Upper lobe of left lung (tissue), 4 donors: ENCODE results near the gene LHX4.

ENCODE experiments used
- CTCF ChIP-seq, 6 experiments: fragments of 450-650 bp in 4 of 6; fragments of 200-600 bp in 2 of 6; sonication (generic) in 2 of 6; IDR thresholded peaks; one replicate each; pipeline ENCODE4 v1.5.1; 2016 to 2019; ENCODE audit warnings: antibody characterized with exemption in 6 of 6
- POLR2A ChIP-seq, 4 donors: fragments of 450-650 bp; IDR thresholded peaks; one replicate each; pipeline ENCODE4 v1.5.1; 2016 to 2017; ENCODE audit warnings: antibody characterized with exemption in 4 of 4, mild to moderate bottlenecking in 2 of 4
- POLR2AphosphoS5 ChIP-seq, 2 donors: sonication (generic); formaldehyde crosslinking; IDR thresholded peaks; one replicate each; pipeline ENCODE4 v1.5.1; 2017; ENCODE audit warnings: antibody characterized with exemption in 2 of 2

- no peak for TF ChIP-seq CTCF (IDR thresholded peaks at IDR 0.05)
- TF ChIP-seq POLR2A (IDR thresholded peaks at IDR 0.05) = no peak
- TF ChIP-seq POLR2AphosphoS5 (IDR thresholded peaks at IDR 0.05) = no peak
Observed at GRCh38 chr1:180275726-180276125, 45.7 kb downstream of the LHX4 start.
